HG03066 (cell line): ENCODE data around the gene SLC16A2.
"Not testable (repeated sequence)": the region's sequence is repeated elsewhere in the genome, so short reads cannot be mapped to it uniquely, and the experiment has no call there.

Source experiments
- ATAC-seq: cut with Tn5 transposase; IDR thresholded peaks from one replicate; pipeline ENCODE4 v1.9.1; 2021; ENCODE audit warnings: low read depth; ENCODE audit not compliant: unreplicated experiment

Gene SLC16A2

DNA sequence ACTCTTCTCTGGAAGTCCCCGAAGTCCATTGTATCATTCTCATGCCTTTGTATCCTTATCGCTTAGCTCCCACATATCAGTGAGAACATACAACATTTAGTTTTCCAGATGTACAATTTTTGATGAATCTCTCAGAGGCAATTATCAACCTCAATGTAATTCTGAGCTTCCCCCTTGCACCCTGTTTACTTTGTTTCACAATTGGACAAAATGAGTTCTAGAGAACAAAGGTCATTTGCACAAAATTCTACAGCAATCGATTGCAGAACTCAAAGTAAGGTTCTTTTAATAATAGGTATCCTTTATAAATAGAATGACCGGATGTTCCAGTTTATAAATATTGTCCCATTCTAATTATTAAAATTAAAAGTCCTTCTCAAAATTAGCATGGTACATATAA, 79.3 kb downstream of the SLC16A2 start:
- ATAC-seq, result no peak

- no peak for ATAC-seq
Measured at GRCh38 chrX:74505437-74505836, 84.1 kb downstream of the SLC16A2 start.

DNA sequence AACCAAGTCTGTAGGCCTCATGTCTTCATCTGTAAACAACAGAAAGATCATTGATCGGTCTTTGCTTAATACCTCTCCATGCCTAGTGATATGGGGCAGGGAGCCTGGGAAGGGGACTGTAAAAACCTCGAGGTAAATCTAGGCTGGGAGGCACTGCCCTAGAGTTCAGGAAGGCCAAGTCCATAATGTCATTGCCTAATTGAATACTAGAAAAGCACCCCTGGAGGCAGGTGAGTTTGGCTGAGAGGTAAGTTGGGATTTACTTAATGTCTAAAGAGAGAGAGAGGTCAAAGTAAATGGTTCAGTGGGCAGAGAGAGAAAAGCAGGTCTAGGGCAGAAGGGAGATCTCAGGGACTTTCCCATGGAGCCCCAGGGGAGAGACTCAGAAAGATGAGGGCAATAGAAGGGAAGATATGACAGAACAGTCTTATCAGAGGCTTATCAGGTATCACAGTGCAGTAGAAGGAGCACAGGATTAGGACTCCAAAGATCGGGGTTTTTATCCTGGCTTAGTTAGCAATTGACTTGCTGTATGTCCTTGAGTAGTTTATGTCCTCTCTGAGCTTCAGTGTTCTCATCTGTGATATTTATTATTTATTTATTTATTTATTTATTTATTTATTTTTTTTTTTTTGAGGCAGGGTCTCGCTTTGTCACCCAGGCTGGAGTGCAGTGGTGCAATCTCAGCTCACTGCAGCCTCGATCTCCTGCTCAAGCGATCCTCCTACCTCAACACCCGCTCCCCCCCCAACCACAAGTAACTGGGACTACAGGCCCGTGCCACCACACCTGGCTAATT, 85.2 kb downstream of the SLC16A2 start:
- peak; percentile 84 for ATAC-seq

DNA sequence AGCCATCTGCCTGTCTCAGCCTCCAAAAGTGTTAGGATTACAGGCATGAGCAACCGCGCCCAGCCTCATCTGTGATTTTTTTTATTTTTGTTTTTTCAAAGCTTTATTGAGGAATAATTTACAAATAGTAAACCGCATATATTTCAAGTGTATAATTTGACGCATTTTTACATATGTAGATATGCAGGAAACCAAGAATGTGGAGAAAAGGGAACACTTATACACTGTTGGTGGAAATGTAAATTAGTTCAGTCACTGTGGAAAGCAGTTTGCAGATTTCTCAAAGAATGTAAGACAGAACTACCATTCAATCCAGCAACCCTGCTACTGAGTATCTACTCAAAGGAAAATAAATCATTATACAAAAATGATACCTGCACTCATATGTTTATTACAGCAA, 85.9 kb downstream of the SLC16A2 start:
- ATAC-seq, result no peak

- ATAC-seq, result no peak
Measured at GRCh38 chrX:74509989-74510388, 88.7 kb downstream of the SLC16A2 start.

- ATAC-seq, result no peak
Measured at GRCh38 chrX:74510401-74510800, 89.1 kb downstream of the SLC16A2 start.

DNA sequence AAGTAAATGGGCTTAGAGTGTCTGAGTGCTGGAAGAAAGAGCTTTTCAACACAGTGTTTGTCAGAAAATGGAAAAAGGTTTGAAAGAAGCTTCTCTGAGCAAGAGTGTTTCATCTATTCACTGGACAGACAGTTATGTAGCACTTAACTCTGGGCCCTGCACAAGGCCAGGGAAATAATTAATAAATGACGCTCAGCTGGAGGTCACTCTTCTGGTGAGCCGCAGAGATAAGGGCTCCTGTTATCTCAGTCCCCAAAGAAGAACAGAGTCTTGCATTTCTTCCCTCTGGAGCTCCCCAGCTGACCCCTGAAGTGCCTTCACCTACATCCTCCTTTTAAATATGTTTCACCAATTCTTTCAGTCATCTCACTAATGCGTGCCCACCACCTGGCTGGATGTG, 90.4 kb downstream of the SLC16A2 start:
- no peak for ATAC-seq

DNA sequence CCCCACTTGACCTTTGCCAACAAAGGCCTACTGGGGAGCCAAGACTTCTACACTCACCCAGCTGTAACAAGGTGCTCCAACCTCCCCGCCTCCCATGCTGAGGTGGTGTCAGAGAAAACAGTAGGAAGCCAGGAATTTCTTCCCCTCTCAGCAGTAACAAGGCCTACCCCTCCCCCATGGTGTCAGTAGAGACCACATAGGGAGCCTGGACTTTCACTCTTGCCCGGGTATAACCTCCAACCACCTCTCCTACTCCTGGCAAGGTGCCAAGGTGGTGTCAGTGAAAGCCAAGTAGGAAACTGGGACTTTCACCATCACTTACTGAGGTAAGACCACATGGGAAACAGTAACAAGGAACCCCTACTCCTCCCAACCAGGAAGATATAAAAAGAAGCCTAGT, 93.1 kb downstream of the SLC16A2 start:
- no peak for ATAC-seq

GRCh38 chrX:74515356-74515755, 94.1 kb downstream of the SLC16A2 start:
- ATAC-seq, result no peak

DNA sequence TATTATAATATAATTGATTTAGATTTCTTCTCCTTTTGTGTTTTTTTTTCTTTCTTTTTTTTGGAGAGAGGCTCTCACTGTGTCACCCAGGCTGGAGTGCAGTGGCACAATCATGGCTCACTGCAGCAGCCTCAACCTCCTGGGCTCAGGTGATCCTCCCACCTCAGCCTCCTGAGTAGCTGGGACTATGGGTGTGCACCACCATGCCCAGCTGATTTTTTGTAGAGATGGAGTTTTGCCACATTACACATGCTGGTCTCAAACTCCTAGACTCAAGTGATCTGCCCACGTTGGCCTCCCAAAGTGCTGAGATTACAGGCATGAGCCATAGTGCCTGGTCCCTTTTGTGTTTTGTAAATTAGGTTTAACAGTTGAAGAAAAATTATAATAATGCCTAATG, 94.7 kb downstream of the SLC16A2 start:
- not testable (repeated sequence) for ATAC-seq

DNA sequence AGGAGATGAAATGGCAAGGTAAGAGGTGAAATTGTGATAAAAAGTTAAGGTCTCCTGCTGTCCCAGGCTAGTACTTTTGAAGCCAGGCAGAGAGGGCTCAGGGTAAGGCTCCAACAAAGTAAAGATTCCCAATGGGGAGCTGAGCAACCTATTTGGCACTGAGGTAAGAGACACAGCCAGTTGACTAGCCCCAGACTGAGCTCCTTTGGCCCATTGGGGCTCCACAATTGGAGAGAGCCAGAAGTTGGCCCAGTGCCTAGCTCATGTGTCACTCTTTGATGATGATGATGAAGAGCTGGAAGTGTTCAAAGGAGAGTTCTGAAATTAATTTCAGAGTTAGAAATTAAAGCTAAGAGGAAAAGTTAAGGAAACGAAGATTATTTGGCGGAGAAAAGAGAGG, 98.6 kb downstream of the SLC16A2 start:
- no peak for ATAC-seq

DNA sequence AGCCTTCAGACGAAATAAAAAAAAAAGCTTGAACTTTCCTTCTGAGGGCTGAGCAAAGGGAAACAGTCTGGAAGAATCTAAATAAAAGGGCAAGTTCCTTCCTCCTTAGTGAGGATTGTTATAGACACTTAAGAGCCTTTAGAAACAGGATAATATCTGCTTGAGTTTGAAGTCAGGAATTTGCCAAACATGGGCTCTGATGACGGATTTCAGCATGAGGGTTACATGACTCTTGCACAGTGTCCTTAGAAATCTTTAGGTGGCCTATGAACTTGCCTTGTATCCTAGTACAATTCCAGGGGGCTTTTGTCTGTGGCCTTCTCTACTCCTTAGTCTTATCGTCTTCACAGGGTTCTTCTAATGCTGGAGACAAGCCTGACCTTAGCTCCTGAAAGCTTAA, 99.0 kb downstream of the SLC16A2 start:
- no peak for ATAC-seq

DNA sequence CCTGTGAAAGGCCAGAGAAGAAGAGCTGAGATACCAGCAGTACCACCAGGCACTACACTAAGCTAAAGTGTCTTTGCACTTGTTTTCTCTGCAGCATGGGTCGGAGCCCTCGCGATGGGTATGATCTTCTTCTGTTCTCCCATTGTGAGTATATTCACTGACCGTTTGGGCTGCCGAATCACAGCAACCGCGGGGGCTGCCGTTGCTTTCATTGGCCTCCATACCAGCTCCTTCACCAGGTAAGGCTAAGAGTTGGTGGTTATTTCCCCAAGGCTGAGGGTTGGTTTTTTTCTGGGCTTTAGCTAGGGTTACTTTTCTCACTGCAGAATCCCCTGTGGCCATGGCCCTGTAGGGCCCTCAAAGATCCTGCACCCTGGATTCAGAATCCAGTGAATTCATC, 99.6 kb downstream of the SLC16A2 start:
- no peak for ATAC-seq

DNA sequence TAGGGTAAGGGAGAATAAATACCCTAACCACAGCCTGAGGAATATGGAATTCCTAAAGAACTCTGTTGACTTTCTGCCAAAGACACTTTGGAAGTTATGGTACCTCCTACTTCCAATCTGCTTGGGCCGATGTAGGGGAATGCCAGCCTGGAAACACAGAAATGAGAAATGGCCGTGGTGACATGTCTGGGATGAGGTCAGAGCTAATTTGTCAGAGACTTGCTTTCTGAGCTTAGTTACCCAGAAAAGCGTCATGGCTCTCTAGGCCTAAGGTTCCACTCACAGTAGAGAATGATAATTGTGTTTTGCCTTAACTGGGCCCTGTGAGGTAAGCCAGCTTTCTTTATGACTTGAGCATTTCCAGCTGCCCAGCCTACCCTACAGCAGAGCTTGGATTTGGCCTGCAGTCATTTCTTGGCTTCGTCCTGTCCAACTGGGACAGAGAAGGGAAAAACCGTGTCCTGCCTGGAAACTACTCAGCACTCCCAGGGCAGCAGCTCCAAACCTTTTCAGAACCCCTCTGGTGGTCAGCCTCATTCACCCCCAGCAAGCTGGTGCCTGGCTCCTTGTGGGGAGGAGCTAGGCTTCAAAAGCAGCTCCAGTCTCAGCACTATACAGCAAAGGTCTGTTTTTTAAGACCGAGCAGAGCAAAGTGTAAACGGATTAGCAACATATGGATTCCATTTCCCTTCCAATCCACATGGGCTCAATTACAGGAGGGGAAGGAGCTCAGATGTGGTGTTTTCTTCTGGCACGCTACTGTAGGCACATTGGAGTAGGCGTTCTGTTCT, 100.9 kb downstream of the SLC16A2 start:
- no peak for ATAC-seq

DNA sequence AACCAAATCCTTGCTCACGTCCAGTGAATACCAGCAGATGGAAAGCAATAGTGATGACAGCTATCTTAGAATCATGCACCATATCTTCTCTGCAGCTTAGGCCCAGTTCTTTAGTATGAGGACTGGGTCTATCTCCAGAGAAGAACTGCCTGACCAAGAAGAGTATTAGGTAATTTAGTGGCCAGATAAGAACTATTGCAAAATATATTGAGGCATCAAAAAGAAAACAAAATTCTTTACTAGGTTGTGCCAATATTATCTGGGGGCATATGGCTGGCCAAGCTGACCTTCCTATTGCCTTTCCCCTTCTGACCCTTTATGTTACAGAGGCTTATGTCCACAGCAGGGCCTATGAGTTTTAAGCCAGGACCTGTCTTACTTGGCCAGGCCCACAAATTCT, 101.9 kb downstream of the SLC16A2 start:
- no peak for ATAC-seq

GRCh38 chrX:74523870-74524735, 102.8 kb downstream of the SLC16A2 start:
- ATAC-seq, result no peak

GRCh38 chrX:74525116-74525515, 103.8 kb downstream of the SLC16A2 start:
- no peak for ATAC-seq

DNA sequence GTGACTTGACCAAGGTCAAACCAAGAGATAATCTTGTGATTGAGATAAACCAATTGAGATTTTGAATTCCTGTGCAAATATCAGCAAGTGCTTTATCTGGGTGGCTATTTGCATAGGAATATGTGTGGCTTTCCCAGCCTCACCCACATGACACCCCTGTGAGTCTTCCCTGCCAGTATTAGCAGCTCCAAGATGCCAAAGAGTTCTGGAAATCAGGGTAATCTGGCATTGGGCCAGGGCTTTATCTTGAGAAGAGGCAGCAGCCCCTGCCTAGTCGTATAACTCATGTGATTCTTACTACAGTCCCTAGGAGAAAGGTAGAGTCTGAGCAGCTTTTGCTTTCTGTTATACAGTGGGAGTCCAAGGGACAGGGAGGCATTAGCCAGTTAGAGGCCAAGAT, 105.5 kb downstream of the SLC16A2 start:
- ATAC-seq, result no peak

DNA sequence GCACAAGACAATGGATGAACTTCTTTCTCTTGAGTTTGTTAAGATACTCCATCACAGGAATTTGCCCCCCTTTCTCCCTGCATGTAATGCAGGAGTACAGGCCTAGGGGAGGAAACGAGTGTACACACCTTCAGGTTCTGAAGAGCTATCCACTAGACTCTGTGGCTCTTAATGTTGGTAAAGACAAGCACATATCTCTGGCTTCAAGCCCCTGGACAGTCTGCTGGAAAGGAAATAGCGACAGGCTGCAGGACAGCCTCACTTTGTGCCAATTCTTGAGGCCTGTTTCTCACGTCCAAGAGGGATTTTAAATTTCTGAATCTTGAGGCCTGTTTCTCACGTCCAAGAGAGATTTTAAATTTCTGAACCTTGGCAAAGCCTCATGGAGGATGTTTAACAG, 106.1 kb downstream of the SLC16A2 start:
- ATAC-seq, result no peak

DNA sequence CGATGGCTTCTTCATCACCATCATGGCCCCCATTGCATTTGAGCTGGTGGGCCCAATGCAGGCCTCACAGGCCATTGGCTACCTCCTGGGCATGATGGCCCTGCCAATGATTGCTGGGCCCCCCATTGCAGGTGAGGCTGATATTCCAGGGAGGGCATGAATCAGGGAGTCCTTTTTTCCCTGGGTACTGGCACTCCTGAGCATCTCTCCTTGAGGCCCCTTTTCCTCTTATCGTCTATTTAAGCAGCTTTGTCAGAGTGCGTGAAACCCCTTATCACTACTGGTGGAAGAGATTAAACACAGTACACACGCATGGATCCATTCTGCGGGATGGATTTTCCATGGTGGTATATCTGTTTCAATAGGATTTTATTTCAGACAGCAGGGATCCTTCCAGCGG, 108.0 kb downstream of the SLC16A2 start:
- no peak for ATAC-seq

- no peak for ATAC-seq
Measured at GRCh38 chrX:74531081-74531480, 109.8 kb downstream of the SLC16A2 start.
